Measurements from ENCODE around the gene ZRANB3. TPM values are rescaled to one million over a fixed set of nuclear protein-coding genes. Genes with fewer than 3 reads are reported as not detected.
"Not testable (repeated sequence)": the region's sequence is repeated elsewhere in the genome, so short reads cannot be mapped to it uniquely, and the experiment has no call there.

Gene ZRANB3
- total RNA-seq, 1 experiment from 2014 or later = 5.6 TPM

DNA sequence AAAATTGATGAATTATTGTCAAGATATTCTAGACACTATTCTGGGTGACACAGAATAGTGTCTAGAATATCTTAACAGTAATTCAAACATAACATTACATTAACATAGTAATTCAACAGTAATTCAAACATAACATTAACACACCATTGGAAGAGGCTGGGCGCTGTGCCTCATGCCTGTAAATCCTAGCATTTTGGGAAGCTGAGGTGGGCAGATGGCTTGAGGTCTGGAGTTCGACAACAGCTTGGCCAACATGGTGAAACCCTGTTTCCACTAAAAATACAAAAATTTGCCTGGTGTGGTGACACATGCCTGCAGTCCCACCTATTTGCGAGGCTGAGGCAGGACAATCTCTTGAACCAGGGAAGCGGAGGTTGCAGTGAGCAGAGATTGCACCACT lies 195.8 kb downstream of the ZRANB3 start:
- DNase-seq (ENCODE audit: low spot score) = no peak

DNA sequence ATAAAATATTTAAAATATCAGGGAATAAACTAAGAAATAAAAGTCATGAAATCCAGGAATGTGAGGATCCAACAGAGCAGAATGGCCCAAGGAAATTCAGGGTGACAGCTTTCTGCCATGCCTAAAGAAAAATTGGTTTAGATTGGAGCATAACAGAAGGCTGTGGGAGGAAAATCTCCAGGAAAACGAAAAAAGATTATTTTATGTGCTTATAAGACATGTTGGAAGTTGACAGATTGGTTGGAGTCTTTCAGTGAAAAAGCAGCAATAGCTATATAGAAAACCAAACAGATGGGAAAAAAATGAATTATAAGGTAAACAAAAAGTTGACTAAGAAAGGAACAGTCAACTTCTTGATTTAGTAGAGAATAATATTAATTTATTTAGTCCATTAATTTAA lies 203.9 kb downstream of the ZRANB3 start:
- DNase-seq (ENCODE audit: low spot score) = no peak

DNA sequence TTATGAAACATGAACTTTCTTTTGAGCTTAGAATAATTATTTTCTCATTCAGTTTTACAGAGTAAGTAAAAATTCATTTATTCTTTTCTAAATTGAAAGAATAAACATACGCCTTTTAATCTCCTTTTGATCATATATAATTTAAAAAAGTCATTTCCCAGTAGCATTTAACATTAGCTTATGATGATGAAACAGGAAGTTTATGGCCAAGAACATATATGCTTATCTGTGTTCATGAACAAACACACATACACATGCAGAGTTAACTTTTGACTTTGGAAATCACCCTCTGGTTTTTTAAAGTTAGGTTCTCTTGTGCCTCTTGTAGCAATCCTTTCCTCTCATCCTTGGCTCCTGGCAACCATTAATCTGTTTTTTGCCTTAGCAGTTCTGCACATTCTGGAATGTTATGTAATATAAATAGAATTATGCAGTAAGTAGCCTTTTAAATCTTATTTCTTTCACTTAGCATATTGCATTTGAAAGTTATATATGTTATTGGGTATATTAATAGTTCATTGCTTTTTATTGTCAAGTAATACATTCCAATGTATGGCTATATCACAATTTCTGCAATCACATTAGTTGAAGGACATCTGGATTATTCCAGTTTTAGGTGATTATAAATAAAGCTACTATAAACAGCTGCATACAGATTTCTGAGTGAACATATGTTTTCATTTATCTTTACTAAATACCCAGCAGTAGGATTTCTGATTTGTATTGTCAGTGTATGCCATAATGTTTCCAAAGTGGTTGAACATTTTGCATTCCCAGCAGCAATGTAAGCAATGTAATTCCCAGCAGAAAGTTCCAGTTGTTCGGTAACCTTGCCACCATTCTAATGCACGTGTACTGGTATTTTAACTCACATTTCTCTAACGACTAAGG lies 210.3 kb downstream of the ZRANB3 start:
- DNase-seq (ENCODE audit: low spot score) = no peak

DNA sequence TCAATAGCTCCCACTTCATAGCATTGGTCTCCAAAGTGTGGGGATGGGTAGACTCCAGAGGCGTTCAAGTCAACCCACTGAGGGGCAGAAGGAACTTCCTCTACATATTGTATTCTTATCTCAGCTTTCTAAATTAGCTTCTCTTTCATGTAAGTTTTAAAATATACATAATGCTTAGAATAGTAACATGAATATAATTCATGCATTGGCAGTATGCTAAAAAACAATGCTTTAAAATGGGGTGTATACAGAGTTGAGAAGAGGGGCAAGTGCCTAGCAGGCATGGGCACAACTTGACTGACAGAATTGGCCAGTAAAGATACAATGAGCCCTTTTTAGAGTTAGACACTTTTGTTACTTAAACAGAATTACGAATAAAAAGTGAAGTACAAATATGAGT lies 212.2 kb downstream of the ZRANB3 start:
- no peak for DNase-seq (ENCODE audit: low spot score)

DNA sequence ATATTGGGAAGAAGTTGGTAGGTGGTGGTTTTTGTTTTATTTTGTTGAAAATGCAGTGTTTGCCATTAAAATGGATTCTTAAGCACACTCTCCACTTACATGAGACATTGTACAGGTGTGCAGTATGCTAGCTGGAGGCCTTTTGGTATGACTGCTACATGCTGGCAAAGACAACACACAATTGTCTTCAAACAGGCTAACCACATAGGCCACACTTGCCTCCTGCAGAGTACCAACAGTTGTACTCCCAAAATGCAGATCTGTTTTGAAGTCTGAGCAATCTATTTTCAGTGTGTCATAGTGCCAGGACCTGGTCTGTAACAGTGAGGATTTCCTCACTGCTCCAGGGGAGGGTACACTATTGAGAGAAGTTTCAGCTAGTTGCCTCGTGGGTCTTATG lies 213.6 kb downstream of the ZRANB3 start:
- DNase-seq (ENCODE audit: low spot score) = no peak

DNA sequence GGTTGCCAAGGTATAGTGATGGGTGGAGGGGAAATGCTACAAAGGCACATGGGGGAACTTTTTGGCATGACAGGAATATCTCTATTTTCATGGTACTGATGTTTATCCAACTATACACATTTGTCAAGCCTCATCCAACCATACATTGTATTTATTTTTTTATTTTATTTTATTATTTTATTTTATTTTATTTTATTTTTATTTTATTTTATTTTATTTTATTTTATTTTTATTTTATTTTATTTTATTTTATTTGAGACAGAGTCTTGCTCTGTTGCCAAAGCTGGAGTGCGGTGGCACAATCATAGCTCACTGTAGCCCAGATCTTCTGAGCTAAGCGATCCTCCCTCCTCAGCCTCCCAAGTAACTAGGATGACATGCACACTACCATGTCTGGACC lies 219.1 kb downstream of the ZRANB3 start:
- DNase-seq (ENCODE audit: low spot score) = no peak

DNA sequence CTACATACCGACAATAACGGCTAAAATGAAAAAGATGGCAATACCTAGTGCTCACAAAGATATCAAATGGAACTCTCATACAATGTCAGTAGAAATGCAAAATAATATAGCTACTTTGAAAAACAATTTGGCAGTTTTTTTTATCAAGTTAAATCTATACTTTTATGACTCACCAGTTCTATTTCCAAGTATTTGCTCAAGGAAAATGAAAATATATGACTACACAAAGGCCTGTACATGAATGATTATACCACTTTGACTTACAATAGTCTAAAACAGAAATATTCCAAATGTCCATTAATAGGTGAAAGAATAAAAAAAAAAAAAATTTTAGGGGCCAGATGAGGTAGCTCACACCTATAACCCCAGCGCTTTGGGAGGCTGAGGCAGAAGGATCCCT lies 219.8 kb downstream of the ZRANB3 start:
- no peak for DNase-seq (ENCODE audit: low spot score)

DNA sequence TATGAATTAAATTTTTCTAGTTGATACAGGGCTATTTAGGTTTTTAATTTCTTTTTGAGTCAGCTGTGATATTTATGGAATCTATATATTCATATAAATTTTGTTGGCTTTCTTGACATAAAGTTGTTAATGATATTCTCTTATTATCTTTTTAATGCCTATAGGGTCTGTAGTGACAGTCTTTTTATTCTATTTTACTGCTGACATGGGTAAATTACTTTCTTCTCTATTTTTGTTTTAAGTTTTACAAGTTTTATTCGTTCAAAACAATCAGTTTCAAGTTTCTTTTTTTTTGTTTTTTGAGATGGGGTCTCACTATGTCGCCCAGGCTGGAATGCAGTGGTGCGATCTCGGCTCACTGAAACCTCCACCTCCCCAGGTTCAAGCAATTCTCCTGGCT lies 226.3 kb downstream of the ZRANB3 start:
- no peak for DNase-seq (ENCODE audit: low spot score)

- no peak for DNase-seq (ENCODE audit: low spot score)
Measured at GRCh38 chr2:135299658-135300244, 231.3 kb downstream of the ZRANB3 start.

GRCh38 chr2:135299165-135299564 lies 231.9 kb downstream of the ZRANB3 start:
- no peak for DNase-seq (ENCODE audit: low spot score)

DNA sequence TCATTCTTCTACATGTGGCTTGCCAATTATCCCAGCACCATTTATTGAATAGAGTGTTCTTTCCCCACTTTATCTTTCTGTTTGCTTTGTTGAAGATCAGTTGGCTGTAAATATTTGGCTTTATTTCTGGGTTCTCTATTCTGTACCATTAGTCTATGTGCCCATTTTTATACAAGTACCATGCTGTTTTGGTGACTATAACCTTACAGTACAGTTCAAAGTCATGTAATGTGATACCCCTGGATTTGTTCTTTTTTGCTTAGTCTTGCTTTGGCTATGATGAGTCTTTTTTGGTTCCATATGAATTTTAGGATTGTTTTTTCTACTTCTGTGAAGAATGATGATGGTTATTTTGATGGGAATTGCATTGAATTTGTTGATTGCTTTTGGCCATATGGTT lies 243.9 kb downstream of the ZRANB3 start:
- DNase-seq (ENCODE audit: low spot score) = not testable (repeated sequence)

- DNase-seq (ENCODE audit: low spot score) = no peak
Measured at GRCh38 chr2:135285391-135285790, 245.6 kb downstream of the ZRANB3 start.

DNA sequence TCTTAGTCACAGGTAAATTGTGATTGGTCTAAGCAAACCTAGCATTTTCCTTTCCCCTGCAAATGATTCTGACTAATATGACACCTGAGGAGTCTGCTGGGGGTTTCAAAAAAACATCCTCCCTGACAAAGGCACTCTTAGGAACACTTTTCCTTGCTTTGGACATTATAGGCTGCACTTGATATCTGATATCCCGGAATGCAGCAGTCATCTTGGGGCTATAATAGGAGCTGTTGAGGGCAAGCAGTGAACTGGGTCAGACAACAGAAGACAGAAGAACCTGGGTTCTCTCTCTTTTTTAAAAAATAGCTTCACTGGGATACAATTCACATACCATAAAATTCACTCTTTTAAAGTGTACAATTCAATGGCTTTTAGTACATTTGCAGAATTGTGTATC lies 249.6 kb downstream of the ZRANB3 start:
- no peak for DNase-seq (ENCODE audit: low spot score)

DNA sequence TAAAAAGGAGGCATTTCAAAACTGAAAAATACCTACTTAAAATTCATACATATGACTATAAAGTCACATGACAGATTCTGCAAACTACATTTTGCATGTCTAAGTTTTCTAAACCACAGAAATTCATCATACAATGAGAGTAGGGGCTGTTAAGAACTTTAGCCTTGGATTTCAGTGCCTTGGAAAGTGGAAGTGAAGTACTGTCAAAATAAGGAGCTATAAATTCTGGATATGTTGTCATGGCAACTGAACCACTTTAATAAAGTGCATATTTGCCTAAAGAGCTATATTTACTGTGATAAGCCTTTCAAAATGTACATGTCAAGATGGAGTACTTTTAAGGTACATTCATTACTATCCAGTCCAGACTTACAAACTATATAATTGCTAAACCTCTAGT lies 251.8 kb downstream of the ZRANB3 start:
- no peak for DNase-seq (ENCODE audit: low spot score)

GRCh38 chr2:135276525-135276924 lies 254.5 kb downstream of the ZRANB3 start:
- no peak for DNase-seq (ENCODE audit: low spot score)

DNA sequence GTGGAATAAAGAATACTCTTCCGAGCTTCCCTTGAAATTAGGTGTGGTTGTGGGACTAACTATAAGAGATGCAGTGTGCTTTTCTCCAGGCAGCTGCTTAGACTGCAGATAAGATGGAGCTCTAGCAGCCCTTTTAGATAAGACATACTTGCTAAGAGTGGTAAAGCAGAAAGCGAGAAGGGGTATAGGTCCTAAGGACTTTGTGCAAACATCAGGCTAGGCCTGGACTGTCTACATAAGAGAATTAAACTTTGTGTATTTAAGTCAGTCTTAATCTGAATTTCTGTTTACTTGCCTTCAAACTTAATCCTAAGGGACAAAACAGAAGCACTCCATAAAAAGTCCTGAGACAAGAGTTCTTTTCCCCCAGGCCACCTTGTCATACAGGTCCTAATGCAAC lies 260.0 kb downstream of the ZRANB3 start:
- DNase-seq (ENCODE audit: low spot score) = no peak

DNA sequence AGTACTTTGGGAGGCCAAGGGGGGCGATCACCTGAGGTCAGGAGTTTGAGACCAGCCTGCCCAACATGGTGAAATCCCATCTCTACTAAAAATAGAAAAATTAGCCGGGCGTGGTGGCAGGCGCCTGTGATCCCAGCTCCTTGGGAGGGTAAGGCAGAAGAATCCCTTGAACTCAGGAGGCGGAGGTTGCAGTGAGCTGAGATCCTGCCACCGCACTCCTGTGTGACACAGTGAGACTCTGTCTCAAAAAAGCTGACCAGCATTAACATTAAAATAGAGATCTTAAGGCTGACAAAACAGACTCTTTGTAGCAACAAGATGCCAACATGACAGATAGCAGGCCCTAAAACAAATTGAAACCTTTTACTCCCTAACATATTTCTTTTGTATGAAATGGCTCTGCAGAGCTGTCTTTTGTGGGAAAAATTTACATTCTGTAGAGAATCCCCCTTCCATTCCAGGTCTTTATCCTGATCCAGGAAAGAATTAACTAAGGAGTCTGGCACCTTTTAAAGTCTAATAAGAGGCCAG lies 265.0 kb downstream of the ZRANB3 start:
- DNase-seq (ENCODE audit: low spot score) = no peak

DNA sequence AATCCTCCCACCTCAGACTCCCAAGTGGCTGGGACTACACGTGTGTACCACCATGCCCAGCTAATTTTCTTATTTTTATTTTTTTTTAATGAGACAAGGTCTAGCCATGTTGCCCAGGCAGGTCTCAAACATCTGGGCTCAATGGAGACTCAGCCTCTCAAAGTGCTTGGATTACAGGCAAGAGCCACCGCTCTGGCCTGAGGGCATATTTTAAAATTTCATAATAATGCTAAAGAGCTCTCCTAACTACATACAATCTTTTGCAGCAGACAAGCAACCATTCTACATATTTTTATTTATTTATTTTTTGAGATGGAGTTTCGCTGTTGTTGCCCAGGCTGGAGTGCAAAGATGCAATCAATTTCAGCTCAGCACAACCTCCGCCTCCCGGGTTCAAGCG lies 271.9 kb downstream of the ZRANB3 start:
- no peak for DNase-seq (ENCODE audit: low spot score)

GRCh38 chr2:135258193-135258592 lies 272.8 kb downstream of the ZRANB3 start:
- peak; percentile 7 for DNase-seq (ENCODE audit: low spot score)

- no peak for DNase-seq (ENCODE audit: low spot score)
Measured at GRCh38 chr2:135257383-135258090, 273.5 kb downstream of the ZRANB3 start.

- no peak for DNase-seq (ENCODE audit: low spot score)
Measured at GRCh38 chr2:135256531-135257260, 274.3 kb downstream of the ZRANB3 start.

DNA sequence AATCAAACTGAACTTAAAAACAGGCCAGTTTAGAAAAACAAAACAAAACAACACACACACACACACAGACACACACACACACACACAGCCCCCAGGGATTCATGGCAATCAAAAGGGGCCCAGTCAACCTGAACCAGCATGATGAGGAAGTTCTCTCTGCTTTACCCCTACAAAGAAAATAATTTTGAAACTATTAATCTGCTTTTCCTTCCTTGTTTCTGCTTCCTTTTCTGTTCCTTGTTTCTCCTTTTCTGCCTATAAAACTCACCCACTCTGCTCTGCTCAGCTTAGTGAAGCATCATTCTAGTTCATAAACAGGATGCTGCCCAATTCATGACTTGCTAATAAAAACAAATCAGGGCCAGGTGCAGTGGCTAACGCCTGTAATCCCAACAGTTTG lies 275.8 kb downstream of the ZRANB3 start:
- no peak for DNase-seq (ENCODE audit: low spot score)
